Endothelial cell of umbilical vein (primary cell): ENCODE results near the gene NTN3. TPM values are rescaled to one million over a fixed set of nuclear protein-coding genes. Genes with fewer than 3 reads are reported as not detected.

Source experiments
- BruUV-seq: library from RNA; stranded (reverse); fragments of 400-500 nt; replicated peaks from 2 replicates; lab custom pipeline; 2021; lab: Mats Ljungman, UMichigan
- CTCF ChIA-PET: fragments of 300-600, 350-600 bp; sonication (Branson Sonifier 250); formaldehyde crosslinking; loops from one replicate; lab custom pipeline; 2021; ENCODE audit warnings: antibody characterized with exemption, inconsistent platforms; lab: Charles Lee
- POLR2A ChIA-PET: fragments of 300-600, 350-600 bp; sonication (Branson Sonifier 250); formaldehyde crosslinking; loops from one replicate; lab custom pipeline; 2021; ENCODE audit warnings: antibody characterized with exemption, inconsistent platforms; lab: Charles Lee
- DNase-seq: peaks from one replicate; pipeline ENCODE4 v3.0.0-alpha.2; 2011; ENCODE audit warnings: low read depth, low spot score
- FAIRE-seq: peaks from 2 replicates; lab custom pipeline; 2011; peaks lifted over from hg19 to GRCh38; lab: Jason Lieb, UNC
- H2AFZ ChIP-seq: 2 replicates; pipeline ENCODE4 v1.6.0; 2012; ENCODE audit warnings: low read depth, low read length, control low read depth, inconsistent platforms
- H3K27ac ChIP-seq: 2 replicates; pipeline ENCODE4 v1.5.1; 2011; ENCODE audit warnings: low read depth, mild to moderate bottlenecking, control low read depth, low read length, moderate library complexity; ENCODE audit not compliant: insufficient read depth
- H3K27me3 ChIP-seq, 2 experiments: 2 replicates each; pipeline versions ENCODE4 v1.6.0 to v1.6.1; 2011; ENCODE audit warnings: low read length in 2 of 2, mixed read lengths in 1 of 2; ENCODE audit not compliant: control insufficient read depth in 2 of 2, insufficient read depth in 2 of 2
- H3K36me3 ChIP-seq, 2 experiments: 2 replicates in 1 of 2; 3 replicates in 1 of 2; pipeline ENCODE4 v1.5.1; 2011; ENCODE audit warnings: low read length in 2 of 2, mild to moderate bottlenecking in 1 of 2, moderate library complexity in 1 of 2; ENCODE audit not compliant: control insufficient read depth in 2 of 2, insufficient read depth in 2 of 2; ENCODE audit errors: extremely low read depth in 1 of 2
- H3K4me1 ChIP-seq: 3 replicates; pipeline ENCODE4 v1.5.1; 2011; ENCODE audit warnings: mild to moderate bottlenecking, low read length; ENCODE audit not compliant: control insufficient read depth, insufficient read depth; ENCODE audit errors: extremely low read depth
- H3K4me2 ChIP-seq: 2 replicates; pipeline ENCODE4 v1.6.1; 2011; ENCODE audit warnings: low read length, control low read depth, mixed read lengths; ENCODE audit not compliant: insufficient read depth
- H3K4me3 ChIP-seq, 3 experiments: fragments of 200-600 bp in 1 of 3; sonication (generic), shearing (Covaris generic) in 1 of 3; replicated peaks in 1 of 3; 2 replicates each; pipeline ENCODE4 v1.5.1; 2011 to 2016; ENCODE audit warnings: control low read depth in 3 of 3, low read length in 3 of 3, mild to moderate bottlenecking in 2 of 3, inconsistent platforms in 1 of 3, low read depth in 1 of 3, moderate library complexity in 1 of 3; ENCODE audit not compliant: insufficient read depth in 1 of 3
- H3K79me2 ChIP-seq: 2 replicates; pipeline ENCODE4 v1.6.0; 2012; ENCODE audit warnings: low read length, inconsistent platforms; ENCODE audit not compliant: control insufficient read depth, insufficient read depth
- H3K9ac ChIP-seq: replicated peaks from 2 replicates; pipeline ENCODE3; 2011; ENCODE audit warnings: low read length, control low read depth; ENCODE audit not compliant: insufficient read depth; ENCODE audit errors: extremely low read depth
- H3K9me1 ChIP-seq: replicated peaks from 3 replicates; pipeline ENCODE4 v1.6.0; 2011; ENCODE audit warnings: mild to moderate bottlenecking, low read length; ENCODE audit not compliant: control insufficient read depth, insufficient read depth; ENCODE audit errors: extremely low read depth
- H3K9me3 ChIP-seq: replicated peaks from 2 replicates; pipeline ENCODE4 v1.5.1; 2012; ENCODE audit warnings: low read length, inconsistent platforms; ENCODE audit not compliant: control insufficient read depth, insufficient read depth
- H4K20me1 ChIP-seq: replicated peaks from 2 replicates; pipeline ENCODE3; 2011; ENCODE audit warnings: mild to moderate bottlenecking, low read length; ENCODE audit not compliant: control insufficient read depth, insufficient read depth; ENCODE audit errors: extremely low read depth
- EZH2 ChIP-seq: IDR thresholded peaks from 2 replicates; pipeline ENCODE4 v1.6.1; 2012; ENCODE audit warnings: borderline replicate concordance, low read depth, mild to moderate bottlenecking, moderate library complexity, low read length, inconsistent platforms; ENCODE audit not compliant: severe bottlenecking
- FOS ChIP-seq: IDR thresholded peaks from 2 replicates; pipeline ENCODE4 v1.6.1; 2011; ENCODE audit warnings: mild to moderate bottlenecking, low read length, moderate library complexity, borderline replicate concordance; ENCODE audit not compliant: insufficient read depth
- GATA2 ChIP-seq: IDR thresholded peaks from 2 replicates; pipeline ENCODE4 v1.7.0; 2011; ENCODE audit warnings: low read depth, mild to moderate bottlenecking, moderate library complexity, mixed read lengths, low read length; ENCODE audit not compliant: insufficient read length, insufficient read depth
- JUN ChIP-seq: IDR thresholded peaks from 2 replicates; pipeline ENCODE4 v1.6.1; 2011; ENCODE audit warnings: borderline replicate concordance, low read depth; ENCODE audit not compliant: insufficient read length, insufficient read depth
- MYC ChIP-seq: IDR thresholded peaks from one replicate; pipeline ENCODE4 v1.6.1; 2011; ENCODE audit warnings: mild to moderate bottlenecking, low read depth, low read length
- POLR2A ChIP-seq: IDR thresholded peaks from 2 replicates; pipeline ENCODE4 v1.6.1; 2012; ENCODE audit warnings: low read depth, mild to moderate bottlenecking, control low read depth, low read length
- POLR2AphosphoS5 ChIP-seq: IDR thresholded peaks from 2 replicates; pipeline ENCODE4 v1.6.1; 2012; ENCODE audit warnings: low read depth, mild to moderate bottlenecking, control low read depth, low read length, moderate library complexity; ENCODE audit not compliant: insufficient read depth
- dilution Hi-C: fragments of 300-500 bp; cut with MboI; formaldehyde crosslinking; loops from one replicate; pipeline ENCODE4 v1.15.0; 2019; ENCODE audit warnings: low sequenced_read_pairs; ENCODE audit not compliant: extremely low pct_ligation_motif_present
- intact Hi-C: fragments of 100-400 bp; cut with micrococcal nuclease; formaldehyde crosslinking; loops from one replicate; pipeline ENCODE4 v1.10.0; 2022
- polyA plus RNA-seq, 4 experiments: library from polyadenylated mRNA; depleted of rRNA in 3 of 4; stranded (reverse) in 3 of 4; unstranded in 1 of 4; fragments of >200 nt; gene quantifications; 2 replicates each; pipeline versions ENCODE4 v1.2.1 to v1.2.3, GENCODE V29; 2011 to 2012; ENCODE audit warnings: missing spikeins in 1 of 4
- total RNA-seq: library from RNA; stranded (reverse); gene quantifications from 2 replicates; pipeline ENCODE4 v1.2.3, GENCODE V29; 2021
- TF ChIP-seq, protein P1 (sequence below): IDR thresholded peaks from 2 replicates; pipeline ENCODE4 v1.6.1; 2011; ENCODE audit not compliant: insufficient read depth, insufficient read length
- TF ChIP-seq, protein P2 (sequence below), 2 donors: IDR thresholded peaks; 1 replicate in 1 of 2; 2 replicates in 1 of 2; pipeline ENCODE4 v1.5.1; 2011; ENCODE audit warnings: low read length in 2 of 2, mild to moderate bottlenecking in 2 of 2, moderate library complexity in 2 of 2, control low read depth in 1 of 2, inconsistent platforms in 1 of 2, low read depth in 1 of 2; ENCODE audit not compliant: insufficient read depth in 1 of 2; ENCODE audit errors: extremely low read depth in 1 of 2

The NTN3 gene
- total and polyA plus RNA-seq, 2 donors (not counting 3 experiments of a cell fraction or from before 2014, with no cell fraction given): 0.15 TPM; not detected in 1

DNA sequence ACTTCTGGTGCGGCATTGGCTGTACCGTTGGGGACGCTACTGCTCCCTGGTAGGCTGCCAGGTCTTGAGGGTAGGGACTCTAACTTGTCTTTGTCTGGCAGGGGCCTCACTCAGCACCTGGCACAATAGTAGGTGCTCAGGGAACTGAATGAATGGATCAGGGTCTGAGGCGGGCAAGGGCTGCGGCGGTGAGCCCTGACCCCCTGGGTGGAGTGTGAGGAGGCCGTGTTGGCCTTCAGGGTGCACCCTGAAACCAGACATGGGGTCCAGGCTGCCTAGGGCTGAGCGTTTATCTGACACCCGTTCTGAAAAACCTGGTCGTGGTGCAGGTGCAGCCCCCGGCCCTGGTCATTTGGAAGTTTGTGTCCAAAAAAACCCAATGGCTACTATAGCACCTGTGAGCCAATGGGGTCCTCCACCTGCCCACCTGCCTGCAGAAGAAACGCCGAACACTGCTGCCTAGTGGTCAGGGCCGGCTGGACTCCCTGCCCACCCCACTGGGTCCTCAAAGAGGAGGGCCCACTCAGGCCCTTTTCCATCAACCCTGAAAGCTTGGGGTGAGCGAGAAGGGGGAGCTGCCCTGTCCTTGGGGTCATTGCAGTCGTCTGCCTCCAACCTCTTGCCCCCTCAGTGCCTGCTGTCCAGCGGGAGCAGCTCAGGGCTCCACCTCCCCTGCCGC, 37.8 kb downstream of the NTN3 start:
- CTCF ChIA-PET: no interaction called here
- no peaks in the 10 kb centered on the region for H3K27me3 ChIP-seq
- H3K9me3 ChIP-seq: no peaks in the 10 kb centered on the region
- H3K27ac ChIP-seq: no peak overlapping the region
- H3K9me1 ChIP-seq: no peaks in the 10 kb centered on the region
- H3K79me2 ChIP-seq: peaks cover under 1% of the 10 kb centered on the region
- no peaks in the 10 kb centered on the region for H4K20me1 ChIP-seq
- no peak overlapping the region for H3K4me3 ChIP-seq
- no peak overlapping the region for H2AFZ ChIP-seq
- FAIRE-seq (no peak), DNase-seq (no peak)
- no peaks in the 10 kb centered on the region for H3K4me1 ChIP-seq
- H3K36me3 ChIP-seq: no peaks in the 10 kb centered on the region
- no TSS peak for BruUV-seq
- TF ChIP-seq, protein P1, sequence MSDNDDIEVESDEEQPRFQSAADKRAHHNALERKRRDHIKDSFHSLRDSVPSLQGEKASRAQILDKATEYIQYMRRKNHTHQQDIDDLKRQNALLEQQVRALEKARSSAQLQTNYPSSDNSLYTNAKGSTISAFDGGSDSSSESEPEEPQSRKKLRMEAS: no peak
- TF ChIP-seq, protein P2, sequence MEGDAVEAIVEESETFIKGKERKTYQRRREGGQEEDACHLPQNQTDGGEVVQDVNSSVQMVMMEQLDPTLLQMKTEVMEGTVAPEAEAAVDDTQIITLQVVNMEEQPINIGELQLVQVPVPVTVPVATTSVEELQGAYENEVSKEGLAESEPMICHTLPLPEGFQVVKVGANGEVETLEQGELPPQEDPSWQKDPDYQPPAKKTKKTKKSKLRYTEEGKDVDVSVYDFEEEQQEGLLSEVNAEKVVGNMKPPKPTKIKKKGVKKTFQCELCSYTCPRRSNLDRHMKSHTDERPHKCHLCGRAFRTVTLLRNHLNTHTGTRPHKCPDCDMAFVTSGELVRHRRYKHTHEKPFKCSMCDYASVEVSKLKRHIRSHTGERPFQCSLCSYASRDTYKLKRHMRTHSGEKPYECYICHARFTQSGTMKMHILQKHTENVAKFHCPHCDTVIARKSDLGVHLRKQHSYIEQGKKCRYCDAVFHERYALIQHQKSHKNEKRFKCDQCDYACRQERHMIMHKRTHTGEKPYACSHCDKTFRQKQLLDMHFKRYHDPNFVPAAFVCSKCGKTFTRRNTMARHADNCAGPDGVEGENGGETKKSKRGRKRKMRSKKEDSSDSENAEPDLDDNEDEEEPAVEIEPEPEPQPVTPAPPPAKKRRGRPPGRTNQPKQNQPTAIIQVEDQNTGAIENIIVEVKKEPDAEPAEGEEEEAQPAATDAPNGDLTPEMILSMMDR (IDR thresholded peaks at IDR 0.05; ENCODE audit: extremely low read depth in 1 of 2, insufficient read depth in 1 of 2, low read depth in 1 of 2, low read length in 2 of 2): no peak
- TF ChIP-seq FOS: no peak
- no peak for TF ChIP-seq POLR2AphosphoS5
- TF ChIP-seq GATA2: no peak
- no peak for TF ChIP-seq POLR2A
- no peak for TF ChIP-seq MYC
- TF ChIP-seq EZH2: no peak
- TF ChIP-seq JUN: no peak
- POLR2A ChIA-PET: no interaction called here
- no peak overlapping the region for H3K4me2 ChIP-seq
- no peak overlapping the region for H3K9ac ChIP-seq
- intact Hi-C loops: no loop called here
- dilution Hi-C loops: no loop called here
